Sigmoid colon (tissue), 4 donors: ENCODE data around the gene DNAJC18.

Experiments
- CTCF ChIP-seq, 4 experiments: fragments of 450-650 bp in 3 of 4; fragments of 200-600 bp in 1 of 4; IDR thresholded peaks; one replicate each; pipeline ENCODE4 v1.5.1; 2016 to 2019; ENCODE audit warnings: antibody characterized with exemption in 4 of 4, mild to moderate bottlenecking in 3 of 4, moderate library complexity in 2 of 4
- POLR2AphosphoS5 ChIP-seq, 4 donors: sonication (generic); formaldehyde crosslinking; IDR thresholded peaks; one replicate each; pipeline ENCODE4 v1.6.1; 2017; ENCODE audit warnings: antibody characterized with exemption in 4 of 4

- TF ChIP-seq CTCF (IDR thresholded peaks at IDR 0.05) (no peak), POLR2AphosphoS5 (IDR thresholded peaks at IDR 0.05) (no peak)
Observed at GRCh38 chr5:139459451-139459934, 20.2 kb upstream of the DNAJC18 start.
